Heart left ventricle (tissue), 13 donors: ENCODE measurements around the gene CDK6.

ENCODE experiments used
- POLR2A ChIP-seq, 2 donors: fragments of 450-650 bp; IDR thresholded peaks; one replicate each; pipeline ENCODE4 v1.6.1; 2017; ENCODE audit warnings: antibody characterized with exemption in 2 of 2, mild to moderate bottlenecking in 2 of 2, moderate library complexity in 2 of 2
- TF ChIP-seq, protein P1 (sequence below), 12 donors: fragments of 200-600 bp; sonication (generic) in 4 of 12; IDR thresholded peaks; one replicate each; pipeline versions ENCODE4 v1.5.0 to v1.8.0; 2018 to 2022; ENCODE audit warnings: antibody characterized with exemption in 12 of 12, mild to moderate bottlenecking in 5 of 12
- donor health status: ischemic (EF 13 %, LVEDD 7.1; RV severe dilation, severe dysfunction).
- donor health status: DM: no; HTN: yes; CAD: no.
- donor health status: DM: no; HTN: no; CAD: no.
- donor health status: ischemic (EF 25% LVEDD 6.9; RV normal size, moderate dysfunction).
- donor health status: ischemic (EF 25% LVEDD 5.7; RV mildly dilated, moderate dysfunction).
- donor health status: ischemic (EF 35%, LVEDD 5.7; RV mildly dilated, moderate dysfunction).
- donor health status: nonischemic (EF 11% LVEDD 7.7; RV severe dilation, severe dysfunction).
- donor health status: DM: yes; HTN: yes; CAD: no.
- donor health status: PGD.
- donor health status: ischemic (EF 29% LVEDD 5.4; RV normal size, mild dysfunction).
- donor health status: nonischemic (EF 23%, LVEDD 6.1; RV moderate dilation, normal function).

DNA sequence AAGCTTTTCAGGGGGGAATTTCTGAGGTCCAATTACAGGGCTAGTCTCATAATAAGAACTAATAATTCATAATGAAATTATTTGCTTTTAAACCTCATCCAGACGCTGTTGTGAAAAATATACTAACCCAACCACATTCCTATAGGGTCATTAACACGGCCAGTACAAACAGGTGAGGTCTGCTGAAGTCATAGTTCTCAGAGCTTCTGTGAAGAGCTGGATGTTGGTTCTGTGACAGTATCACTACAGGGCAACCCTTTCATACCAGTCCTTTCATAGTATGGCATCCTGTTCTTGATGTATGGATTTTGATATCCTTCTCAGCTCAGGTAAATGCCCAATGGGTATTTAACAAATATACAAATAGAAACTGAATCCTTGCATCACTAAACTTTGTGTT lies 183.8 kb downstream of the CDK6 start:
- TF ChIP-seq, protein P1, sequence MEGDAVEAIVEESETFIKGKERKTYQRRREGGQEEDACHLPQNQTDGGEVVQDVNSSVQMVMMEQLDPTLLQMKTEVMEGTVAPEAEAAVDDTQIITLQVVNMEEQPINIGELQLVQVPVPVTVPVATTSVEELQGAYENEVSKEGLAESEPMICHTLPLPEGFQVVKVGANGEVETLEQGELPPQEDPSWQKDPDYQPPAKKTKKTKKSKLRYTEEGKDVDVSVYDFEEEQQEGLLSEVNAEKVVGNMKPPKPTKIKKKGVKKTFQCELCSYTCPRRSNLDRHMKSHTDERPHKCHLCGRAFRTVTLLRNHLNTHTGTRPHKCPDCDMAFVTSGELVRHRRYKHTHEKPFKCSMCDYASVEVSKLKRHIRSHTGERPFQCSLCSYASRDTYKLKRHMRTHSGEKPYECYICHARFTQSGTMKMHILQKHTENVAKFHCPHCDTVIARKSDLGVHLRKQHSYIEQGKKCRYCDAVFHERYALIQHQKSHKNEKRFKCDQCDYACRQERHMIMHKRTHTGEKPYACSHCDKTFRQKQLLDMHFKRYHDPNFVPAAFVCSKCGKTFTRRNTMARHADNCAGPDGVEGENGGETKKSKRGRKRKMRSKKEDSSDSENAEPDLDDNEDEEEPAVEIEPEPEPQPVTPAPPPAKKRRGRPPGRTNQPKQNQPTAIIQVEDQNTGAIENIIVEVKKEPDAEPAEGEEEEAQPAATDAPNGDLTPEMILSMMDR (IDR thresholded peaks at IDR 0.05) = no peak
- no peak for TF ChIP-seq POLR2A (IDR thresholded peaks at IDR 0.05)
